ENCODE results near the gene SPECC1L.

The SPECC1L gene

GRCh38 chr22:24411256-24412004 lies 140.8 kb downstream of the SPECC1L start:
- TF ChIP-seq REST (IDR thresholded peaks at IDR 0.05; ENCODE audit: low read depth) = no peak
- no peak for TF ChIP-seq USF1 (IDR thresholded peaks at IDR 0.05)
- TF ChIP-seq ZBTB7A (IDR thresholded peaks at IDR 0.05; ENCODE audit: low read depth) = no peak
- no peak for TF ChIP-seq NFIC (IDR thresholded peaks at IDR 0.05)
- TF ChIP-seq MAX (IDR thresholded peaks at IDR 0.05) = no peak
- no peak for TF ChIP-seq YY1 (IDR thresholded peaks at IDR 0.05; ENCODE audit: low read depth)
- no peak for TF ChIP-seq TAF1 (IDR thresholded peaks at IDR 0.05; ENCODE audit: low read depth)
- TF ChIP-seq TCF12 (IDR thresholded peaks at IDR 0.05; ENCODE audit: low read depth) = no peak
- TF ChIP-seq EP300 (IDR thresholded peaks at IDR 0.05; ENCODE audit: borderline replicate concordance) = no peak
- TF ChIP-seq RAD21 (IDR thresholded peaks at IDR 0.05; ENCODE audit: low read depth) = no peak
- TF ChIP-seq TEAD4 (IDR thresholded peaks at IDR 0.05) = no peak
- TF ChIP-seq CREB1 (IDR thresholded peaks at IDR 0.05; ENCODE audit: low read depth) = no peak
- no peak for TF ChIP-seq FOXM1 (IDR thresholded peaks at IDR 0.05; ENCODE audit: borderline replicate concordance, low read depth)
- no peak for TF ChIP-seq EGR1 (IDR thresholded peaks at IDR 0.05)

GRCh38 chr22:24412274-24412673 lies 141.6 kb downstream of the SPECC1L start:
- no peak for TF ChIP-seq NFIC (IDR thresholded peaks at IDR 0.05)
- TF ChIP-seq CREB1 (IDR thresholded peaks at IDR 0.05; ENCODE audit: low read depth) = no peak
- TF ChIP-seq REST (IDR thresholded peaks at IDR 0.05; ENCODE audit: low read depth) = no peak
- no peak for TF ChIP-seq ZBTB7A (IDR thresholded peaks at IDR 0.05; ENCODE audit: low read depth)
- TF ChIP-seq TEAD4 (IDR thresholded peaks at IDR 0.05) = no peak
- TF ChIP-seq MAX (IDR thresholded peaks at IDR 0.05) = no peak

GRCh38 chr22:24413271-24413670 lies 142.6 kb downstream of the SPECC1L start:
- TF ChIP-seq USF1 (IDR thresholded peaks at IDR 0.05) (no peak), NFIC (IDR thresholded peaks at IDR 0.05) (no peak), TEAD4 (IDR thresholded peaks at IDR 0.05) (no peak), ZBTB7A (IDR thresholded peaks at IDR 0.05; ENCODE audit: low read depth) (no peak), TCF12 (IDR thresholded peaks at IDR 0.05; ENCODE audit: low read depth) (no peak), RAD21 (IDR thresholded peaks at IDR 0.05; ENCODE audit: low read depth) (no peak), FOXM1 (IDR thresholded peaks at IDR 0.05; ENCODE audit: borderline replicate concordance, low read depth) (no peak), YY1 (IDR thresholded peaks at IDR 0.05; ENCODE audit: low read depth) (no peak), EP300 (IDR thresholded peaks at IDR 0.05; ENCODE audit: borderline replicate concordance) (no peak), MAX (IDR thresholded peaks at IDR 0.05) (no peak), REST (IDR thresholded peaks at IDR 0.05; ENCODE audit: low read depth) (no peak), EGR1 (IDR thresholded peaks at IDR 0.05) (no peak), TAF1 (IDR thresholded peaks at IDR 0.05; ENCODE audit: low read depth) (no peak), CREB1 (IDR thresholded peaks at IDR 0.05; ENCODE audit: low read depth) (no peak), CEBPB (IDR thresholded peaks at IDR 0.05) (no peak)

GRCh38 chr22:24413736-24414385 lies 143.2 kb downstream of the SPECC1L start:
- TF ChIP-seq TAF1 (IDR thresholded peaks at IDR 0.05; ENCODE audit: low read depth) (no peak), NFIC (IDR thresholded peaks at IDR 0.05) (no peak), EP300 (IDR thresholded peaks at IDR 0.05; ENCODE audit: borderline replicate concordance) (no peak), REST (IDR thresholded peaks at IDR 0.05; ENCODE audit: low read depth) (no peak), CEBPB (IDR thresholded peaks at IDR 0.05) (no peak), CREB1 (IDR thresholded peaks at IDR 0.05; ENCODE audit: low read depth) (no peak), USF1 (IDR thresholded peaks at IDR 0.05) (no peak), MAX (IDR thresholded peaks at IDR 0.05) (no peak), FOXM1 (IDR thresholded peaks at IDR 0.05; ENCODE audit: borderline replicate concordance, low read depth) (no peak), ZBTB7A (IDR thresholded peaks at IDR 0.05; ENCODE audit: low read depth) (no peak)
